K562 (cell line): Measurements from ENCODE around the gene ATE1. TPM values are rescaled to one million over a fixed set of nuclear protein-coding genes. Genes with fewer than 3 reads are reported as not detected.

Source experiments
- ATAC-seq: fragments of 200-7000 bp; cut with Tn5 transposase; 3 replicates; pipeline ENCODE4 v1.9.1; 2020; ENCODE audit warnings: moderate library complexity
- BruUV-seq: library from RNA; stranded (reverse); fragments of 400-500 nt; replicated peaks from 2 replicates; lab custom pipeline; 2021; lab: Mats Ljungman, UMichigan
- CTCF ChIA-PET: fragments of 300-600 bp; formaldehyde crosslinking; extraction: SDS; loops from one replicate; lab custom pipeline; 2021; ENCODE audit warnings: low intra/inter-chr PET ratio; lab: Yijun Ruan, JAX
- POLR2A ChIA-PET: fragments of 300-600, 350-650 bp; sonication (Branson Sonifier 250); formaldehyde crosslinking; extraction: SDS; loops from one replicate; lab custom pipeline; 2021; ENCODE audit warnings: antibody characterized with exemption, inconsistent platforms; lab: Yijun Ruan, JAX
- DNase-seq, 4 experiments: peaks; one replicate each; pipeline versions ENCODE4 v3.0.0 to v3.0.0-alpha.2; 2011 to 2018; ENCODE audit warnings: low spot score in 3 of 4, mixed read lengths in 3 of 4; ENCODE audit errors: extremely low read depth in 1 of 4
- FAIRE-seq: peaks from 2 replicates; lab custom pipeline; 2011; peaks lifted over from hg19 to GRCh38; lab: Jason Lieb, UNC
- H2AFZ ChIP-seq: 2 replicates; pipeline ENCODE4 v1.6.0; 2011; ENCODE audit warnings: low read depth, low read length, control low read depth, inconsistent platforms
- H3K27ac ChIP-seq: fragments of 200-600 bp; 3 replicates; pipeline ENCODE4 v1.8.0; 2011; ENCODE audit warnings: low read depth, mild to moderate bottlenecking, control low read depth, inconsistent platforms, low read length, moderate library complexity, mixed read lengths; ENCODE audit errors: extremely low read depth
- H3K27me3 ChIP-seq, 2 experiments: fragments of 300-600 bp in 1 of 2; 2 replicates in 1 of 2; 3 replicates in 1 of 2; pipeline versions ENCODE4 v1.6.0 to v1.8.0; 2011; ENCODE audit warnings: inconsistent platforms in 2 of 2, low read length in 2 of 2, mild to moderate bottlenecking in 1 of 2, mixed read lengths in 1 of 2, moderate library complexity in 1 of 2; ENCODE audit not compliant: control insufficient read depth in 2 of 2, insufficient read depth in 2 of 2
- H3K36me3 ChIP-seq: fragments of 300-600 bp; 3 replicates; pipeline ENCODE4 v1.8.0; 2011; ENCODE audit warnings: mild to moderate bottlenecking, low read length, inconsistent platforms; ENCODE audit not compliant: control insufficient read depth, insufficient read depth
- H3K4me1 ChIP-seq, 2 experiments: fragments of 200-600 bp in 1 of 2; replicated peaks in 1 of 2; 2 replicates in 1 of 2; 3 replicates in 1 of 2; pipeline versions ENCODE4 v1.5.1 to v1.8.0; 2011; ENCODE audit warnings: inconsistent platforms in 2 of 2, low read length in 2 of 2, mild to moderate bottlenecking in 1 of 2, mixed read lengths in 1 of 2, moderate library complexity in 1 of 2; ENCODE audit not compliant: control insufficient read depth in 2 of 2, insufficient read depth in 2 of 2
- H3K4me2 ChIP-seq: 2 replicates; pipeline ENCODE4 v1.6.1; 2011; ENCODE audit warnings: low read length, control low read depth, inconsistent platforms, mixed read lengths; ENCODE audit not compliant: insufficient read depth
- H3K4me3 ChIP-seq: fragments of 200-600 bp; sonication (generic), shearing (Covaris generic); 2 replicates; pipeline ENCODE4 v1.5.1; 2016; ENCODE audit warnings: control low read depth, inconsistent platforms
- H3K79me2 ChIP-seq: fragments of 200-600 bp; 3 replicates; pipeline ENCODE4 v1.8.0; 2011; ENCODE audit warnings: low read length, inconsistent platforms; ENCODE audit not compliant: control insufficient read depth, insufficient read depth
- H3K9ac ChIP-seq, 2 experiments: 2 replicates each; pipeline versions ENCODE4 v1.6.0 to v1.6.1; 2011; ENCODE audit warnings: low read depth in 2 of 2, low read length in 2 of 2, control low read depth in 1 of 2, inconsistent platforms in 1 of 2, mild to moderate bottlenecking in 1 of 2, mixed read lengths in 1 of 2; ENCODE audit not compliant: insufficient read depth in 1 of 2
- H3K9me1 ChIP-seq: one replicate; pipeline ENCODE4 v1.6.0; 2011; ENCODE audit warnings: inconsistent platforms, mild to moderate bottlenecking, low read length, moderate library complexity; ENCODE audit not compliant: control insufficient read depth, insufficient read depth
- H3K9me3 ChIP-seq: replicated peaks from 2 replicates; pipeline ENCODE4 v1.5.1; 2011; ENCODE audit warnings: low read depth, low read length, inconsistent platforms; ENCODE audit not compliant: control insufficient read depth, insufficient read depth
- H4K20me1 ChIP-seq: replicated peaks from 2 replicates; pipeline ENCODE4 v1.6.1; 2011; ENCODE audit warnings: low read length, inconsistent platforms, mixed read lengths; ENCODE audit not compliant: control insufficient read depth, insufficient read depth
- C11orf30 ChIP-seq: fragments of 450-650 bp; IDR thresholded peaks from 2 replicates; pipeline ENCODE4 v1.6.1; 2016; ENCODE audit warnings: low read depth, mild to moderate bottlenecking
- TOE1 ChIP-seq, 2 experiments: fragments of 450-650 bp in 1 of 2; sonication (generic) in 1 of 2; formaldehyde crosslinking in 1 of 2; IDR thresholded peaks; 2 replicates each; pipeline versions ENCODE4 v1.7.1 to v1.8.0; 2016 to 2022; ENCODE audit warnings: borderline replicate concordance in 2 of 2, mild to moderate bottlenecking in 2 of 2, antibody characterized with exemption in 1 of 2, inconsistent platforms in 1 of 2, low read depth in 1 of 2, missing genetic modification reagents in 1 of 2, moderate library complexity in 1 of 2
- ZNF316 ChIP-seq: fragments of 450-650 bp; IDR thresholded peaks from 2 replicates; pipeline ENCODE4 v1.6.1; 2016
- ZNF57 ChIP-seq: fragments of 450-650 bp; formaldehyde crosslinking; IDR thresholded peaks from 2 replicates; pipeline ENCODE4 v1.4.0; 2020; ENCODE audit warnings: mild to moderate bottlenecking, moderate library complexity
- WGBS: fragments of 100-300 bp; shearing (Covaris generic); methylation state at CpG from one replicate; pipeline ENCODE4 v1.1.6; 2016; ENCODE audit warnings: low coverage, mixed read lengths; ENCODE audit not compliant: insufficient coverage; ENCODE audit errors: missing lambda C conversion rate; 5-methylcytosine and 5-hydroxymethylcytosine counted together
- in situ Hi-C: fragments of 300-500 bp; cut with MboI; formaldehyde crosslinking; loops from 4 replicates; pipeline ENCODE4 v1.15.0; 2018; ENCODE audit warnings: inconsistent platforms, mixed read lengths
- intact Hi-C: fragments of 100-400 bp; cut with micrococcal nuclease; formaldehyde crosslinking; loops from 2 replicates; pipeline ENCODE4 v1.14.2; 2022
- polyA plus RNA-seq, 8 experiments: library from polyadenylated mRNA; depleted of rRNA in 4 of 8; stranded (reverse) in 5 of 8; unstranded in 3 of 8; fragments of >200 nt; fragmentation: Nextera tagmentation in 2 of 8; fragmentation: Illumina TruSeq in 1 of 8; extraction: Ambion mirVana in 2 of 8; extraction: Trizol in 1 of 8; gene quantifications; 2 replicates each; pipeline versions ENCODE4 v1.2.1 to v1.2.3, GENCODE V29; 2011 to 2014; ENCODE audit warnings: inconsistent platforms in 1 of 8, missing spikeins in 1 of 8
- total RNA-seq, 7 experiments: library from RNA; depleted of rRNA in 6 of 7; stranded (reverse); fragments of >200 nt in 6 of 7; fragmentation: Illumina TruSeq in 2 of 7; extraction: Trizol in 2 of 7; gene quantifications; 2 replicates each; pipeline versions ENCODE4 v1.2.1 to v1.2.3, GENCODE V29; 2011 to 2021; ENCODE audit warnings: low replicate concordance in 1 of 7
- TF ChIP-seq, protein P1 (sequence below): fragments of 200-800 bp; sonication (Bioruptor generic); IDR thresholded peaks from 2 replicates; pipeline ENCODE4 v1.6.1; 2016; ENCODE audit warnings: missing genetic modification characterization, missing compliant biosample characterization

The ATE1 gene
- total and polyA plus RNA-seq, 9 of the 15 experiments (the other 6 are each of a cell fraction or from before 2014, with no cell fraction given), result 3.0 to 14.2 (median 8.8) TPM

DNA sequence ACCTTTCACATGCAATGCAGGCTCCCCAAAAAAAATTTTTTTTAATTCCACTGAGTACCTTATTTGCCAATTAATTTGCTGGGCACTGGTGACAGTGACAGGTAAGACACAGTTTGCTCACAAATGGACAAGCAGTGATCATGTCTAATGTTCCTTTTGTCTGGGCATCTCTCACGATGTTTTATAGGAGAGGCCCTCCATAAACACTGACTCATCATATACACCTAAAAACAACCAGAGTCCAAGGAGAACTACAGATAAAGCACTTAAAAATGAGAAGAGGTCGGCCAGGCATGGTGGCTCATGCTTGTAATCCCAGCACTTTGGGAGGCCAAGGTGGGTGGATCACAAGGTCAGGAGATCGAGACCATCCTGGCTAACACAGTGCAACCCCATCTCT lies 105.1 kb downstream of the ATE1 start:
- intact Hi-C loops (loop anchor here (5.0 kb wide), 1 partner anchor 80 kb away; no protein-coding TSS in a partner anchor), in situ Hi-C loops (no loop called here)
- no peak for DNase-seq
- no TSS peak for BruUV-seq
- no peak for FAIRE-seq
- ATAC-seq, result no peak
- H4K20me1 ChIP-seq, result 0 out of 2 replicates have a peak, but pooled peaks cover 3% of the 10 kb centered on the region
- no peak overlapping the region for H3K9ac ChIP-seq
- H3K27ac ChIP-seq, result no peak overlapping the region
- no peak overlapping the region for H3K4me2 ChIP-seq
- 25% methylated on average over 2 of the region's 3 CpGs for WGBS
- no peak overlapping the region for H3K4me3 ChIP-seq
- no peaks in the 10 kb centered on the region for H3K27me3 ChIP-seq
- H3K36me3 ChIP-seq, result no peaks in the 10 kb centered on the region
- H3K9me3 ChIP-seq, result no peaks in the 10 kb centered on the region
- H3K9me1 ChIP-seq, result no peaks in the 10 kb centered on the region
- CTCF ChIA-PET, result no interaction called here
- no peaks in the 10 kb centered on the region for H3K4me1 ChIP-seq
- POLR2A ChIA-PET, result interaction anchor here (0.6 kb wide), 1 partner anchor 100 kb away, joined by 3 read pairs; no protein-coding TSS in a partner anchor
- TF ChIP-seq ZNF57 (no peak), C11orf30 (peak; percentile 24; the same call in 1 of the 2 replicates), ZNF316 (peak; percentile 52), TOE1 (IDR thresholded peaks at IDR 0.05; ENCODE audit: borderline replicate concordance) (no peak), TOE1 (CRISPR knock-in tag; IDR thresholded peaks at IDR 0.05; ENCODE audit: borderline replicate concordance, low read depth) (no peak)
- no peak overlapping the region for H2AFZ ChIP-seq
- H3K79me2 ChIP-seq, result no peaks in the 10 kb centered on the region

DNA sequence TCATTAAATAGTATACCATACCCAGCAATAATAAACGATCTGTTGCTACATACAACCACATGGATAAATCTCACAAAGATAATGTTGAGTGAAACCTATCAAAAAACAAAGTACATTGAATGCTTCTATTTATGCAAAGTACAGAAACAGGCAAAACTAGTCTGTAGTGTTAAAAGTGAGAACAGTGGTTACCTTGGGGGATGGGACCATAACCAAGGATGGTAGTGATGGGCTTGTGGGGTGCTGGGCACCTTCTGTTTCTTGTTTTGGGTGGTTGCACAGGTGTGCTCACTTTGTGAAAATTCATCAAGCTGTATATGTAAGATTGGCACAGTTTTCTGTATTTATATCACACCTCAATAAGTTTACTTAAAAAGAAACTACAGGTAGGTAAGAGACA lies 105.7 kb downstream of the ATE1 start:
- H3K4me1 ChIP-seq, result no peaks in the 10 kb centered on the region
- in situ Hi-C loops, result no loop called here
- FAIRE-seq, result no peak

More for the DNA sequence above, 105.7 kb downstream of the ATE1 start:
- ATAC-seq, result no peak
- no peak overlapping the region for H3K9ac ChIP-seq
- BruUV-seq, result no TSS peak
- H2AFZ ChIP-seq, result no peak overlapping the region
- no peak overlapping the region for H3K27ac ChIP-seq
- ChIA-PET CTCF (no interaction called here), POLR2A (interaction anchor here (0.6 kb wide), 1 partner anchor 100 kb away, joined by 3 read pairs; no protein-coding TSS in a partner anchor)
- no peaks in the 10 kb centered on the region for H3K27me3 ChIP-seq
- 0 out of 2 replicates have a peak, but pooled peaks cover 3% of the 10 kb centered on the region for H4K20me1 ChIP-seq
- 57% methylated on average over 1 of the region's 1 CpG for WGBS
- H3K9me1 ChIP-seq, result no peaks in the 10 kb centered on the region
- H3K36me3 ChIP-seq, result no peaks in the 10 kb centered on the region
- no peak overlapping the region for H3K4me3 ChIP-seq
- intact Hi-C loops, result loop anchor here (5.0 kb wide), 1 partner anchor 80 kb away; no protein-coding TSS in a partner anchor
- TF ChIP-seq, protein P1, sequence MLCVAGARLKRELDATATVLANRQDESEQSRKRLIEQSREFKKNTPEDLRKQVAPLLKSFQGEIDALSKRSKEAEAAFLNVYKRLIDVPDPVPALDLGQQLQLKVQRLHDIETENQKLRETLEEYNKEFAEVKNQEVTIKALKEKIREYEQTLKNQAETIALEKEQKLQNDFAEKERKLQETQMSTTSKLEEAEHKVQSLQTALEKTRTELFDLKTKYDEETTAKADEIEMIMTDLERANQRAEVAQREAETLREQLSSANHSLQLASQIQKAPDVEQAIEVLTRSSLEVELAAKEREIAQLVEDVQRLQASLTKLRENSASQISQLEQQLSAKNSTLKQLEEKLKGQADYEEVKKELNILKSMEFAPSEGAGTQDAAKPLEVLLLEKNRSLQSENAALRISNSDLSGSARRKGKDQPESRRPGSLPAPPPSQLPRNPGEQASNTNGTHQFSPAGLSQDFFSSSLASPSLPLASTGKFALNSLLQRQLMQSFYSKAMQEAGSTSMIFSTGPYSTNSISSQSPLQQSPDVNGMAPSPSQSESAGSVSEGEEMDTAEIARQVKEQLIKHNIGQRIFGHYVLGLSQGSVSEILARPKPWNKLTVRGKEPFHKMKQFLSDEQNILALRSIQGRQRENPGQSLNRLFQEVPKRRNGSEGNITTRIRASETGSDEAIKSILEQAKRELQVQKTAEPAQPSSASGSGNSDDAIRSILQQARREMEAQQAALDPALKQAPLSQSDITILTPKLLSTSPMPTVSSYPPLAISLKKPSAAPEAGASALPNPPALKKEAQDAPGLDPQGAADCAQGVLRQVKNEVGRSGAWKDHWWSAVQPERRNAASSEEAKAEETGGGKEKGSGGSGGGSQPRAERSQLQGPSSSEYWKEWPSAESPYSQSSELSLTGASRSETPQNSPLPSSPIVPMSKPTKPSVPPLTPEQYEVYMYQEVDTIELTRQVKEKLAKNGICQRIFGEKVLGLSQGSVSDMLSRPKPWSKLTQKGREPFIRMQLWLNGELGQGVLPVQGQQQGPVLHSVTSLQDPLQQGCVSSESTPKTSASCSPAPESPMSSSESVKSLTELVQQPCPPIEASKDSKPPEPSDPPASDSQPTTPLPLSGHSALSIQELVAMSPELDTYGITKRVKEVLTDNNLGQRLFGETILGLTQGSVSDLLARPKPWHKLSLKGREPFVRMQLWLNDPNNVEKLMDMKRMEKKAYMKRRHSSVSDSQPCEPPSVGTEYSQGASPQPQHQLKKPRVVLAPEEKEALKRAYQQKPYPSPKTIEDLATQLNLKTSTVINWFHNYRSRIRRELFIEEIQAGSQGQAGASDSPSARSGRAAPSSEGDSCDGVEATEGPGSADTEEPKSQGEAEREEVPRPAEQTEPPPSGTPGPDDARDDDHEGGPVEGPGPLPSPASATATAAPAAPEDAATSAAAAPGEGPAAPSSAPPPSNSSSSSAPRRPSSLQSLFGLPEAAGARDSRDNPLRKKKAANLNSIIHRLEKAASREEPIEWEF (CRISPR knock-in tag), result no peak
- TF ChIP-seq, all 486 proteins: peak for 0
- H3K4me2 ChIP-seq, result no peak overlapping the region
- no peaks in the 10 kb centered on the region for H3K9me3 ChIP-seq
- H3K79me2 ChIP-seq, result no peaks in the 10 kb centered on the region
- no peak for DNase-seq
